BJ (cell line): ENCODE data around the gene GPR22. TPM values are rescaled to one million over a fixed set of nuclear protein-coding genes. Genes with fewer than 3 reads are reported as not detected.

ENCODE experiments used
- CTCF ChIA-PET: fragments of 350-600 bp; formaldehyde crosslinking; extraction: SDS; loops from one replicate; lab custom pipeline; 2021; ENCODE audit warnings: antibody characterized with exemption, inconsistent platforms; lab: Yijun Ruan, JAX
- POLR2A ChIA-PET: fragments of 300-600 bp; sonication (Branson Sonifier 250); formaldehyde crosslinking; extraction: SDS; loops from one replicate; lab custom pipeline; 2021; ENCODE audit warnings: antibody characterized with exemption; lab: Charles Lee
- DNase-seq: peaks from one replicate; pipeline ENCODE4 v3.0.0-alpha.2; 2011; ENCODE audit warnings: low read depth
- H3K27me3 ChIP-seq: 2 replicates; pipeline ENCODE4 v1.6.0; 2011; ENCODE audit warnings: low read length; ENCODE audit not compliant: control insufficient read depth, insufficient read depth
- H3K36me3 ChIP-seq: 2 replicates; pipeline ENCODE4 v1.5.1; 2011; ENCODE audit warnings: low read length; ENCODE audit not compliant: control insufficient read depth, insufficient read depth
- H3K4me3 ChIP-seq: 2 replicates; pipeline ENCODE4 v1.5.1; 2011; ENCODE audit warnings: low read depth, mild to moderate bottlenecking, control low read depth, low read length
- polyA plus RNA-seq: library from polyadenylated mRNA; depleted of rRNA; stranded (reverse); fragments of >200 nt; gene quantifications from 2 replicates; pipeline ENCODE4 v1.2.3, GENCODE V29; 2011
- TF ChIP-seq, protein P1 (sequence below): IDR thresholded peaks from 2 replicates; pipeline ENCODE4 v1.5.1; 2011; ENCODE audit warnings: low read depth, mild to moderate bottlenecking, control low read depth, inconsistent platforms, low read length, moderate library complexity; ENCODE audit not compliant: insufficient read depth

The GPR22 gene
- polyA plus RNA-seq, 1 experiment: not detected

DNA sequence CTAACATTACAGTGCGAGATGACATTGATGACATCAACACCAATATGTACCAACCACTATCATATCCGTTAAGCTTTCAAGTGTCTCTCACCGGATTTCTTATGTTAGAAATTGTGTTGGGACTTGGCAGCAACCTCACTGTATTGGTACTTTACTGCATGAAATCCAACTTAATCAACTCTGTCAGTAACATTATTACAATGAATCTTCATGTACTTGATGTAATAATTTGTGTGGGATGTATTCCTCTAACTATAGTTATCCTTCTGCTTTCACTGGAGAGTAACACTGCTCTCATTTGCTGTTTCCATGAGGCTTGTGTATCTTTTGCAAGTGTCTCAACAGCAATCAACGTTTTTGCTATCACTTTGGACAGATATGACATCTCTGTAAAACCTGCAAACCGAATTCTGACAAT, 4.3 kb downstream of the GPR22 start:
- no peaks in the 10 kb centered on the region for H3K27me3 ChIP-seq
- DNase-seq: no peak
- H3K36me3 ChIP-seq: no peaks in the 10 kb centered on the region
- ChIA-PET POLR2A (no interaction called here), CTCF (no interaction called here)
- TF ChIP-seq, protein P1, sequence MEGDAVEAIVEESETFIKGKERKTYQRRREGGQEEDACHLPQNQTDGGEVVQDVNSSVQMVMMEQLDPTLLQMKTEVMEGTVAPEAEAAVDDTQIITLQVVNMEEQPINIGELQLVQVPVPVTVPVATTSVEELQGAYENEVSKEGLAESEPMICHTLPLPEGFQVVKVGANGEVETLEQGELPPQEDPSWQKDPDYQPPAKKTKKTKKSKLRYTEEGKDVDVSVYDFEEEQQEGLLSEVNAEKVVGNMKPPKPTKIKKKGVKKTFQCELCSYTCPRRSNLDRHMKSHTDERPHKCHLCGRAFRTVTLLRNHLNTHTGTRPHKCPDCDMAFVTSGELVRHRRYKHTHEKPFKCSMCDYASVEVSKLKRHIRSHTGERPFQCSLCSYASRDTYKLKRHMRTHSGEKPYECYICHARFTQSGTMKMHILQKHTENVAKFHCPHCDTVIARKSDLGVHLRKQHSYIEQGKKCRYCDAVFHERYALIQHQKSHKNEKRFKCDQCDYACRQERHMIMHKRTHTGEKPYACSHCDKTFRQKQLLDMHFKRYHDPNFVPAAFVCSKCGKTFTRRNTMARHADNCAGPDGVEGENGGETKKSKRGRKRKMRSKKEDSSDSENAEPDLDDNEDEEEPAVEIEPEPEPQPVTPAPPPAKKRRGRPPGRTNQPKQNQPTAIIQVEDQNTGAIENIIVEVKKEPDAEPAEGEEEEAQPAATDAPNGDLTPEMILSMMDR: no peak
- H3K4me3 ChIP-seq: no peak overlapping the region

DNA sequence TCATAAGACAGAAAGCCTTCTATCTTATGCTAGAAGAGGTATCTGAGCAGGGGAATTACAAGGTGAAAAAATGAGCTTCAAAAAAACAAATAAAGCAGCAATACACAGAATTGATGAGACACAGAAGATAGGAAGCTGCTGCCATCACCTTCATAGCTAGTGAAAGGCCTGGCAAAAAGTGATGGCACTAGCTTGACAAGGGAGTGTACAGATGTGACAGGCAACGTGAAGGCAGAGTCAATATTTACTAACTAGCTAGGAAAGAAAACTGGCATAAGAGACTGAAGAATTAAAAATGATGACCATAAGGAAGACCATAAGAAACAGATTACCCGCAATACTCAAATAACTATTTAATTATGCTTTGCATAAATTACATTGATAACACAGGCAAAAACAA, 9.4 kb downstream of the GPR22 start:
- ChIA-PET POLR2A (no interaction called here), CTCF (interaction anchor here (1.1 kb wide), 1 partner anchor 15 kb away, joined by 4 read pairs; no protein-coding TSS in a partner anchor)
- DNase-seq: no peak

GRCh38 chr7:107480932-107481331, 11.1 kb downstream of the GPR22 start:
- POLR2A ChIA-PET: no interaction called here
- no peak for DNase-seq
- CTCF ChIA-PET: interaction anchor here (1.5 kb wide), 1 partner anchor 12 kb away, joined by 4 read pairs; no protein-coding TSS in a partner anchor
- Histone ChIP-seq H3K27me3 (no peaks in the 10 kb centered on the region), H3K4me3 (no peak overlapping the region), H3K36me3 (no peaks in the 10 kb centered on the region)
- TF ChIP-seq, protein P1: no peak

More for the DNA sequence above, 9.4 kb downstream of the GPR22 start:
- TF ChIP-seq, protein P1: no peak
- no peaks in the 10 kb centered on the region for H3K36me3 ChIP-seq
- no peak overlapping the region for H3K4me3 ChIP-seq
- no peaks in the 10 kb centered on the region for H3K27me3 ChIP-seq

DNA sequence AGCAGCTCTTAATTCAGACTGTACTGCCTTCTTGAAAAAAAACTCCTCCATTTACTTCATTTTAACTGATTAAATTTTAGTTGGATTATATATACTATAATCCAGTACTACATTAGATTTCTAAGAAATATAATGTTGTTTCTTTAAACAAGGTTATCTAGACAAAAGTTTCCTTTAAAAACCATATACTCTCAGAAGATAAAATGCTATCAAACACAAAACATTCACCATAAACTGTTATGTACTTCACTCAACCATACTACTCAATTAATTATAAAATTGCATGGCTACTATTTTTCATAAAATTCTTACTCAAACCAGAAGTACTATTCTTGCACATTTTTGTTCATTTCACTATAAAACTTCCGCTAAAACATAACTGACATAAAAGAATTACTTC, 12.7 kb downstream of the GPR22 start:
- POLR2A ChIA-PET: no interaction called here

DNA sequence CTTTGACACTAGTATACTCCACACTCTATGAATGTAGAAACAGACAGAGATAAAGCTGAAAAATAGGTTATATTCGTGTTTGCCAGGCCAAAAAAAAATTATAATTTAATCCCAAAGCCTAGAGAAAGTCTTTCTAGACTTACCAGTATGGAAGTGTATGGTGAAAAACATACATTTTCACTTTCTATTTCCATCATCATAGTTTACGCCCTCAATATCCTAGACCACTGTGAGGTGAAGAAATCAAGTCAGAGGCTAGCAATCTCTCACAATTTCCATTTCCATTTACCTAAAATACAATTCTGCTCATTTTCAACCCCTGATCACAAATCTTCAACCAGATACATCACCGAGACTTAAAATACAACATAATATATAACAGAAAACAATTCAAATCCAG, 16.2 kb downstream of the GPR22 start:
- Histone ChIP-seq H3K27me3 (no peaks in the 10 kb centered on the region), H3K36me3 (no peaks in the 10 kb centered on the region), H3K4me3 (no peak overlapping the region)
- POLR2A ChIA-PET: no interaction called here
- TF ChIP-seq, protein P1: no peak
- DNase-seq: no peak
- CTCF ChIA-PET: no interaction called here

More for the DNA sequence above, 12.7 kb downstream of the GPR22 start:
- TF ChIP-seq, protein P1: no peak
- Histone ChIP-seq H3K36me3 (no peaks in the 10 kb centered on the region), H3K4me3 (no peak overlapping the region), H3K27me3 (no peaks in the 10 kb centered on the region)
- DNase-seq: no peak
- CTCF ChIA-PET: no interaction called here
